ENCODE data around the gene METTL8.

Gene METTL8

DNA sequence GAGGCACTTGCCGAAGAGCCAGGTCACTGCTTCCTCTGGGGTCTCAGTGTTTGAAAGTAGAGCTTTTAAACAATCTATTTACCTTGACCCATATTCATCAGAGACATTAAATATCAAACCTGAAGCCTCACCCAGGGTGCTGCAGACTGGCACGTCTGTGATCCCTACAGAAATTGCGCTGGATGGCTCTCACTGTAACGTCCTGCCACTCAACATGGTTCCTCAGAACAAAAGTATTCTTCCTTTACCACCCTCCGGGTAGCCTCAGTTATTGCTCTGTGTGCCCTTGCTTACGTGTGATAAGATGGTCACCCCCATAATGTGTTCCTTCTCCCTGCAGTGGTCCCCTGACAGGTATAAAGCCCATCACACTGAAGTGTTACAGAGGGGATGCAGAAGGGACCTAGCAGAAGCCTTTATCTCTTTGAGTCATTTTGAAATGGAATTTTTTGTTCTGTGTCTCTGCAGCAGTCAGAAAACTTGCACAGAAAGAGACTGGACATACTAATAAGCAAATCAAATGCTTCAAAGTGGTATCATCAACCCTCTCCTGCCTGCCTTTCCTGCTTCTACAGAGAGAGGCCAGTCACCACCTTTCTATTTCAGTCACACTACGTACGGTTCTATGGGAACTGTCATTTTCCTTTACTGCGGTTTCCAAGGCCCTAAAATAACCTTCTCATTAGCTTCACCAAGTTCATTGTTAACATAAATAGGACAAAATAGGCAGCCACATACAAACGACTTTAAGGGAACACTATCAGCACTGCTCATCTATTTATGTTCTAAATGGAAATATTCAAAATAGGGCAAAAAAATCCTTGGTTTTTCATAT lies 86.8 kb downstream of the METTL8 start:
- in situ Hi-C loops (cut with MboI; ENCODE audit: low sequenced_read_pairs), result no loop called here

GRCh38 chr2:171345971-171346722 lies 87.6 kb downstream of the METTL8 start:
- in situ Hi-C loops (cut with MboI; ENCODE audit: low sequenced_read_pairs), result no loop called here

DNA sequence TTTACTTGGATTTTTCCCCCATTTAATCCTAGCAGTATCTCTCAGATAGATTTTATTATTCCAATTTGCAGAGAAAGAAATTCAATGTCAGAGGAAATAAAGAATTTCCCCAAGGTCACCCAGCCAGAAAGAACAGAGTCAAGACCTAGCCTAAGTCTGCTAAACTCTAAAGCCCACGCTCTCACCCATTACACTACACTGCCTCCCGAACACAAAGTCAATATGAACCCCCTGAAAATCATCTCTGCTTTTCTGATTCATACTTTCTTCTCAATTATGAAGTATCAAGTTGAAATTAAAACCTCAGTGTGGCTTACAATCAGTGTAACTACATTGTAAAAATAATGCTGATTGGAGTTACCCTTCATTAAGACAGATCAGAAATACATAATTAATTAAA lies 89.6 kb downstream of the METTL8 start:
- in situ Hi-C loops (cut with MboI; ENCODE audit: low sequenced_read_pairs), result no loop called here

DNA sequence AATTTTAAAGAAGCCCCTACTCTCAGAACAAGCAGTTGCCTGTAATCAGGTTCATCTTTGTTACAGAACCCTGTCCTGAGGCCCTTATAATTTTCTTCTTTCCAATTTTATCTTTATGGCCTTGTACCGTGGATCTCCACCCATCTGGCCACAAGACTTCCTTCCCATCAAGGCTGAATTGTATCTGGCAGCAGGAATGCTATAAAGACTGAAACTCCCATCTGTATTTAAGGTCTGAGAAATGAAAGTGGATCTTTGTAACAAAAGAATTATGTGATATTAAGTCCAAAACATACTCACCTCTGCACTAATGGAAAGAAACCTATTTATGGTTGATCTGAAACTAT lies 91.8 kb downstream of the METTL8 start:
- in situ Hi-C loops (cut with MboI; ENCODE audit: low sequenced_read_pairs), result no loop called here

- in situ Hi-C loops (cut with MboI; ENCODE audit: low sequenced_read_pairs), result no loop called here
Observed at GRCh38 chr2:171341394-171342066, 92.3 kb downstream of the METTL8 start.

DNA sequence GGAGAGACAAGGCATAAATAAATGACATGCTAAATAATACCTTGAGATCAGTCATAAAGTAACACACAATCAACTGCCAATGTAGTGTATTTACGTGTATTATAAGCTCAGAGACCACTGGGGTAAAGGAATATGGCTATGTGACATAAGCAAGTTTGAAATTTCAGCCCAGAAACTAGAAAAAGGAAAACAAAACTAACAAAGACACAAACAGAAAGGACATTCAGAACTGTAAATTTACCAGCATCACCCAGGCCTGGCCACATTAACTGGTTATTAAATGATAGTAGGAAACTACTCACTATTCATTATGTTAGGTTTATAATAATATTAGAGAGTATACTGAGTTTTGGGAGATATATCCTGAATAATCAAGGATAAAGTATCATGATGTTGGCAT lies 98.8 kb downstream of the METTL8 start:
- in situ Hi-C loops (cut with MboI; ENCODE audit: low sequenced_read_pairs), result no loop called here

GRCh38 chr2:171334171-171334570 lies 99.6 kb downstream of the METTL8 start:
- in situ Hi-C loops (cut with MboI; ENCODE audit: low sequenced_read_pairs), result no loop called here

- in situ Hi-C loops (cut with MboI; ENCODE audit: low sequenced_read_pairs), result no loop called here
Observed at GRCh38 chr2:171330155-171330956, 103.4 kb downstream of the METTL8 start.

GRCh38 chr2:171327043-171327496 lies 106.7 kb downstream of the METTL8 start:
- in situ Hi-C loops (cut with MboI; ENCODE audit: low sequenced_read_pairs), result no loop called here

- in situ Hi-C loops (cut with MboI; ENCODE audit: low sequenced_read_pairs), result no loop called here
Observed at GRCh38 chr2:171325886-171326585, 107.8 kb downstream of the METTL8 start.

DNA sequence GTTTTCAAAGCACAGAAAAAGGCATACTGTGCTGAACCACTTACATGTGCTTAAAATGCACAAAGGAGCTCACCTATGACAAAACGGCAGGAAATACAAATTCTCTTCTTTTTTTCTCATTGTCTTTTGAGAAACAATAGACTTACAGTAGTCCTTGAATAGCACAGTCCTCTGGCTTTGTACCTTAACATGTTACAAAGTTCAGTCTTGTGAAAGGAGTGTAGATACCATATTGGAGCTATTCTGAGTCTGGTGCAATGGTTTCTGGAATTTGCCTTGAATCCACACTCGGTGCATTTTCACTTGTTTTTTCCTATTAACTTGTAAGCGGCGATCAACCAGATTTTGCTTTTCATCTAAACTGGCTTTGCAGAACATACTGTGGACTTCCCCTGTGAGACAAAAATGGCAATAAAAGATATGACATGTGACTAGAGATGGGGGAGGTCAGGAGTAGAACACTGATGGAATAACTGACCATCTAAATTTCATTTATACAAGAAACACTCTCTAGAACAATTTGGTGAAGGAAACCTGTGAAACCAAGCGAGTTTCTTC lies 109.7 kb downstream of the METTL8 start:
- in situ Hi-C loops (cut with MboI; ENCODE audit: low sequenced_read_pairs), result no loop called here

DNA sequence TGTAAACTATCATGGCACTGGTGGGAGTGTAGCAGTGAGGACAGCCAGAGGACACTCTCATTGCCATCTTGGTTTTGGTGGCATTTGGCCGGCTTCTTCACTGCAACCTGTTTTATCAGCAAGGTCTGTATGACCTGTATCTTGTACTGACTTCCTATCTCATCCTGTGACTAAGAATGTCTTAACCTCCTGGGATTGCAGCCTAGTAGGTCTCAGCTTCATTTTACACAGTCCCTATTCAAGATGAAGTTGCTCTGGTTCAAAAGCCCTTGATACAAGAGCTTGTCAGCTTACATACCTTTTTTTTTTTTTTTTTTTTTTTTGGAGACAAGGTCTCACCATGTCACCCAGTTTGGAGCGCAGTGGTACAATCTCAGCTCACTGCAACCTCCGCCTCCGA lies 110.9 kb downstream of the METTL8 start:
- in situ Hi-C loops (cut with MboI; ENCODE audit: low sequenced_read_pairs), result no loop called here

- in situ Hi-C loops (cut with MboI; ENCODE audit: low sequenced_read_pairs), result no loop called here
Observed at GRCh38 chr2:171320731-171321130, 113.1 kb downstream of the METTL8 start.

GRCh38 chr2:171320208-171320621 lies 113.6 kb downstream of the METTL8 start:
- in situ Hi-C loops (cut with MboI; ENCODE audit: low sequenced_read_pairs), result no loop called here

- in situ Hi-C loops (cut with MboI; ENCODE audit: low sequenced_read_pairs), result no loop called here
Observed at GRCh38 chr2:171319164-171319810, 114.5 kb downstream of the METTL8 start.

DNA sequence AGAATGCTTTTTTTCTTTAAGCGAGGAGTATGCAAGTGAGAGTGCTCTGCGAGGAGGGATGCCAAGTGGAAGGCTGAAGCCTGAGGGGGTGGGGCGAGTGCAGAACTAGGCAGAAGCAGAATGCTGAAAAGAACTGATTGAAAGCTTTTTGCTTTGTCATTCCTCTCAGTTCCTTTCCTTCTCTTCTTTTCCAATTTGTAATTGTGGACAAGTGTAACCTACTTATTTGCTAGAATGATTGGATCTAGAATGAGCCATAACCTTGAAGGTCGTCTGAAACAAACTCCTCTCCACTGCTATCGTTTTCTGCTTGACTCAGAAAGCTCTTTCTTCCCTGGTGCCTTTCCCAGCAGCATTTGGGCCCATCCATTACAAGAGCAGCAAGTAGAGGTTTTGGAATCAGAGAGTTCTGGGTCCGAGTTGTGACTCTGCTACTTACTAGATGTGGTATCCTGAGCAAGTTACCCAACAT lies 115.3 kb downstream of the METTL8 start:
- in situ Hi-C loops (cut with MboI; ENCODE audit: low sequenced_read_pairs), result no loop called here

GRCh38 chr2:171317492-171318125 lies 116.2 kb downstream of the METTL8 start:
- in situ Hi-C loops (cut with MboI; ENCODE audit: low sequenced_read_pairs), result no loop called here

- in situ Hi-C loops (cut with MboI; ENCODE audit: low sequenced_read_pairs), result no loop called here
Observed at GRCh38 chr2:171316755-171317337, 116.9 kb downstream of the METTL8 start.
